Inflammatory macrophage treated with lipopolysaccharide for 1 hour (primary cell): Measurements from ENCODE around the gene PICK1.
A peak's percentile ranks its signal among the peaks of the same experiment; 100 is the strongest.
"Not testable (repeated sequence)": the region's sequence is repeated elsewhere in the genome, so short reads cannot be mapped to it uniquely, and the experiment has no call there.

Experiments
- DNase-seq, 2 donors: peaks; one replicate each; pipeline ENCODE4 v3.0.0-alpha.2; 2020 to 2022

PICK1 gene

DNA sequence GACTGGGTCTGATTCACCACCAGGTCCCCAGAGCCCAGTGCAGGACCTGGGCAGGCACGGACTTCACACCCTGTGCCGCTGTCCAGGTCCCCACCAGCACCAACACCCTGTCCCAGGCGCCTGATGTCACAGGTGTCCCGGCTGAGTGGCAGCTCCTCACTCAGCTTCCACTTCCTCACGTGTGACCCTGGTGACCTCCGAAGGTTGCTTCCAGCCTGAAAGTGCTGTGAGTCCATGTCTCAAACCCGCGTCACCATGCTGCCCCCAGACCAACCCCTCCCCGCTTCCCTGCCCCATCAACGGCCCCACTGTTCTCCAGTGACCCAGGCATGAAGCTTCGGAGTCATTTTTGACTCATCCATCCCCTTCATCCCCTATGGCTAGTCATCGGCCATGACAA, 25.7 kb upstream of the PICK1 start:
- DNase-seq, result no peak

DNA sequence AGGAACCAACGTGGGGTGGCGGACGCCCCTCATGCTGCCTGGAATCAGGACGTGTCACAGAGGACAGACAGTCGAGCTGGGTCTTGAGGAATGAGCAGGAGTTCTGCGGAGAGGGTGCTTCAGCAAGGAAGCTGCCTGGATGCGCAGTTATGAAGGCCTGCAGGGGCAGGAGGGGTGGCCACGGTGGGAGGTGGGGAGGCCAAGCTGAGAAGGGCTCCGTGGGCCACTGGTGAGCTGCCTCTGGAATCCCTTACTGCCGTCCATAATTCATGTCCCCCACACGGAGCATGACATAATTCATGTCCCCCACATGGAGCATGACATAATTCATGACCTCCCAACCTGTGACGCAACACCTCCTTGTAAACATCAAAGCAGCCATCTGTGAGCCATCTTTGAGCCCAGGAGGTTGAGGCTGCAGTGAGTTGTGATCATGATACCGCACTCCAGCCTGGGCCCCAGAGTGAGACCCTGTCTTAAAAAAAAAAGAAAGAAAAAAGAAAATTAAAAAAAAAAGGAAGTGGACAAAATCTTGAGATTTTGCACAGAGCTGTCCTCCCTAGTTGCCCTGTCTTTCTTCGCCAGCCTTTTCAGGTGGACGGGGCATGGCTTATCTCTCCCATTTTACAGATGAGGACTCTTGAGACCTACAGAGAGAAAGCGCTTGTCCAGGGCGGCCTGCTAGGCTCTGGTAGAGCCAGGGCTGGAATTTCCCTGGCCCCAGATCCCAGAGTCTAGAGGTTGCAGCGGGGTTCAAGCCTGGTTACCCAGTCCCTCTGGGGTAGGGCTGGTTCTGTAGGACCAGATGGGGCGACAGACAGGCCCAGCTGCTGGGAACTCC, 24.3 kb upstream of the PICK1 start:
- DNase-seq, result peak; percentile 65 to 70

- no peak for DNase-seq
Measured at GRCh38 chr22:38033522-38034277, 23.5 kb upstream of the PICK1 start.

DNA sequence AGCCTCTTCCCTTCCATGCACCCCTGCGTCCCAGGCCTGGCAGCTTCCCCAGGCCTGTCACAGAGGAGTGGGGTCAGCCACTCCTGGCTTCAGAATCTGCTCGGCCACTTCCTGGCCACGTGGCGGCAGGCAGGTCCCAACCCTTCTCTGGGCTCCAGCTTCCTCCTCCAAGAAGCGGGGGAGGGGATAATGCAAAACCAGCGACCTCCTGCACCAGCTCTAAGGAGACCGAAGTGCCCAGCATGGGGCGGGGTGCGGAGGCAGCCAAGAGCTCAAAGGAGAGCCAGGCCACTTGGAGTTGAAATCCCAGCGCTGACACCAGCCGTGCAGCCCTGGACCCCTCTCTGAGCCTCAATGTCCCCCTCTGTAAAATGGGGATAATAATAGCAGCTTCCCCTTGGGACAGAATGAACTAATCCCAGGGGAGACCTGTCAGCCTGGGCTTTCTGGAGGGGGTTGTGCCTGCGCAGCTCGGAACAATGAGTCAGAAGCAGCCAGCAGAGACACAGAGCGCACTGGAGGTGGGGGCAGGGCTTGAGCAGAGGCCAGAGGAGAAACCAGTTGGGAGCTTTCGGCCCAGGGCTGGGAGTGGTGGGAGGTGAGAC, 22.8 kb upstream of the PICK1 start:
- peak; percentile 46 to 66 for DNase-seq

DNA sequence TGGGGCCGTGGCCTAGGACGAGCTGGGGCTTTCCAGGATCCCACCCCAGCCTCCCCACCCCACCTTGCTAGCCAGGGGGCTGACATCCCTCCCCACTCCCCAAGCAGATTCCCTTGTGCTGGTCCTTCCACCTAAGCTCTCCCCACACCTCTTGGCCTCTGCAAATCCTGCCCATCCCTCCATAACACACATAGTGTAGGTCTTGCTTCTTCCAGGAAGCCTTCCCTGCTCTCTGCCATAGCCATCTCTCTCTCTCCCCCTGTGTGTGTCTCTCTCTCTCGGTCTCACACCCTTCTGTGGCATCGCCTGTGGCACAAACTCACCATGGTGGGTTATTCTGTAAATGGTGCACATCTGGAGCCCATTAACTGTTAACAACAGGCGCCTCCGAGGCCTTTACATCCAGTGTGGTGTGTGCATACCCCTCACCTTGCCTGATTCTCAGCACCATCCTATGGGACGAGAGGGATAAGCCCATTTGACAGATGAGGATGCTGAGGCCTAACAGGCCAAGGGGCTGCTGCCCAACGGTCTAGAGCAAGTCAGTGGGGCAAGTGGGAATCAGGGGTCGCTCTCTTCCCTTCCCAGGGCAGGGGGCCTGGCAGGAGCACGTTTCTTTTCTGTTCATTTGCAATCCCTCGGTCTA, 22.2 kb upstream of the PICK1 start:
- no peak for DNase-seq

DNA sequence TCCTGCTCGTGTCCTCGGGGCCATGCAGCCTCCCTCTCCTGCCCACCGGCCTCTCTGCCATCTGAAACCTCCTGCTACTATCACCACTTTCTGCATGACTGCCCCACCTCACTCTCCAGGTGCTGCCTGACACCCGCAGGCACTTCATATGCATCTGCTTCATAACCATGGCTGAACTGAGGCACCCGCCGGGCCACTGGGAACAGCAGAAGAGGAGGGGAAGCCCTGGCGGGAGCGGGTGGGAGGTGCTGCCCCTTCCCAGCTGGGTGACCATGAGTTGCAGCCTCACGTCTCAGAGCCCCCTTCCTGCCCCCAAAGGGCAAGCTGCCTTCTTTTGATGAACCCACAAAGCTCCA, 21.7 kb upstream of the PICK1 start:
- no peak for DNase-seq

DNA sequence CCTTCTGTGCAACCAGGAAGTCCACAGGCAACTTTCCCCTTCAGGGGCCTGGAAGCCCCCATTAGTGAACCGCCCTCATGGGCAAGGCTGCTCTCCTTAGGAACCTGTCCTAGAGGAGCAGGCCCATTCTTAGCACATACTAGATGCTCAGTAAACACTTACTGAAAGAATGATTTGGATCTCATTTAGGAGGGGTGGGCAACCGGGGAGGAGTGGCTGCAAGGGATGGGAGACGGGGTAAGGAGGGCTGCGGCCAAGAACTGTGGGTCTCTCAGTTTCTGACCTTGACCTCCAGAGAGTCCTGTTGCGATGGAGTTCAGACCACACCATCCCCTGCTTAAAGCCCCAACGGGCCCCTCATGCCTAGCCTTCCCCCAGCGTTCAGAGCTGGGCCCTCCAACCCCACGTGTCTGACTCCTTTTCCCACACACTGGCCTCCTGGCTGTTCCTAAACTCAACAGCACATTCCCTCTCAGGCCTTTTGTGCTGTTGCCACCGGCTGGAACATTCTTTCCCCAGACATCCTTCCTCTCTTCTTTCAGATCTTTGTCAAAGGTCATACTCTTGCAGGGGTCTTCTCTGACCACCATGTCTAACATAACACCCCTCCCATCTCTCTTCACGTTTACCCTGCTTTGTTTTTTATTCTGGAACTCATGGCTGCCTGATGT, 20.7 kb upstream of the PICK1 start:
- no peak for DNase-seq

- DNase-seq, result not testable (repeated sequence)
Measured at GRCh38 chr22:38037367-38038150, 19.6 kb upstream of the PICK1 start.

DNA sequence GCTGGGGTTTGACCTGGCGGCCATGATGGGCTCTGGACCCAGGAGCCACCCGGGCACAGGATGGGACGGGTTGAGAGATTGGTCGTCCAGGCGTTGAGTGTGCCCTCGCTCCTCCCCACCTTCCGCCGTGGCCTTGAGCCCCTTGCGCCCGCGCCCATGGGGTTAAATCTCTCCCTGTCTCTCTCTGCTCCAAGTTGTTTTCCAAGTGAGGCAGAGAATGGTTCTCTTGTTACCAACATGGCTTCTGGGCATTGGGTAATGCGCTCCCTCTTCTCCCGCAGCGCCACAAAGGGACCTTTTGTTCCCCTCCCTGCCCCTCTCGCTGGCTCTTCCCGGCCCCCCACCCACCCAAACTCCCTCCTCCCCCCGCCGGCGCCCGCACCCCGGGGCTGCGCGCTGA, 18.8 kb upstream of the PICK1 start:
- DNase-seq, result no peak

DNA sequence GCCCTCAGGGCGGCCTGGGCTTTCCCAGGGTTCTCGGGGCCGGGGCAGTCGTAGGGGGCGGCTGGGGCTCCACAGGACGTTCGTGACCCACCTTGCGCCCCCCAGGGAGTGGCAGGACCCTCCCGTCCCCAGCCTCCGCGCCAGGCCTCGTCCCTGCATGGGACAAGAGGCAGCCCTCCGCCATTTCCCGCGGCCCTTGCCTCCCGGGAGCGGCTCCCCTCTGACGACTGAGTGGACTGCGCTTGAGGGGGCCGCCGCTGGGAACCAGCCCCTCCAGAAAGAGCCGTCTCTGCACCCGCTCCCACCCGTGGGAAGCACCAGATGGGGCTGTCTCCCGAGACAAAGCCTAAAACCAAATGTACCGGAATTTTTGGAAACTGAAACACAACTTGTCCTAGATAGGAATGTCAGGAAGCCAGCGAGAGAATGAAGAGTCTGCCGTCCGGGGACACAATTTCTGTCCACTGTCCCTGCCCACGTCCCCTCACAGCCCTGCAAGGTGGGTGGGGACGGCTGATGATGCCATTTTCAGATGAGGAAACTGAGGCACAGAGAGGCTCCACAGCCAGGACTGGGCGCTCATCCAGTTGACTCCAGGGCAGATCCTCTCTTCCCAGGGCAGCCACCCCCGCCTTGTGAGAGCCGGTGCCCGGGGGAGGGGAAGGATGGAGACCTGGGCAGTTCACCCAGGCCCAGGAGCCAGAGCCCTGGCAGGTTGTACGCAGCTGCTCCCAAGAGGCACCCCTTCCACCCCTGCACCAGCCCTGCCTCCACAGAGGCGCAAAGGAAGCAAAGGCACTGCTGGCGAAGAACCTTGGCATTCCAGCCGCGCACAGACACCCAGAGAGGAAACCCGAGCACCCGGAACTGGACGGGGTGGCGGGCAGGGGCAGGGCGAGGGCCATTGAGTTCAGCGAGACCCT, 18.1 kb upstream of the PICK1 start:
- no peak for DNase-seq

DNA sequence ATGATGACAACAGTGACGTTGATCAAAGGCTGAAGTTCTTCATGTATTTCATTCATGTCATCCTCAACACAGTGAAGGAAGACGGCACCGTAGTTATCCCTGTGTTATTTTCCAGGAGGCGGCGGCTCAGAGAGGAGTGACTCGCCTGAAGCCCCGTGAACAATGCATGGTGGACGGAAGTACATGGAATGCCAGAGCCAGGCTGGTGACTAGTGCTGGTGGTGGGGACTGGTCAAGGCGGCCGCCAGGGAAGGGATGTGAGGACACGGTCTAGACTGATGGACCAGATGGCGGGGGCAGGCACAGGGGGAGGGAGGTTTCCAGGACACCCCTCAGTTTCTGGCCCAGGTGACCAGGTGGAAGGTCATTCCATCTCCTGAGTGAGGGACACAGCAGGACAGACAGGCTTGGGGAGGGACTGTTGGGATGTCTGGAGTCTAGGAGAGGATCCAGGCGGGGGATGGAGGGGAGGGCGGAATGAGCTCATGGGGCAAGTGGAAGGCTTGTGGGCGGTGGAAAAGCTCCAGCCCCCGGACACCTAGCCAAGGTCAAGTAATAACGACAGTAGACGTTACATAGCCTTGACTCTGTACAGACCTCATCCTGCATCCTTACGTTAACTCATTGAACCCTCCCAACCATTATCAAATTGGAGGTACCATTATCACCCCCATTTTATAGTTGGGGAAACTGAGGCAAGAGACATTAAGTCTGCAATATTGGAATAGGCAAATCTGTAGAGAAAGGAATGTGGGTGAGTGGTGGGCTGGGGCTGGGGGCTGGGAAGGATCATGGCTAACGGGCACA, 16.0 kb upstream of the PICK1 start:
- no peak for DNase-seq

- DNase-seq, result peak in 1 of 2 donors; percentile 8
Measured at GRCh38 chr22:38041760-38042487, 15.3 kb upstream of the PICK1 start.

- DNase-seq, result peak in 1 of 2 donors; percentile 8
Measured at GRCh38 chr22:38042488-38042790, 14.8 kb upstream of the PICK1 start.

DNA sequence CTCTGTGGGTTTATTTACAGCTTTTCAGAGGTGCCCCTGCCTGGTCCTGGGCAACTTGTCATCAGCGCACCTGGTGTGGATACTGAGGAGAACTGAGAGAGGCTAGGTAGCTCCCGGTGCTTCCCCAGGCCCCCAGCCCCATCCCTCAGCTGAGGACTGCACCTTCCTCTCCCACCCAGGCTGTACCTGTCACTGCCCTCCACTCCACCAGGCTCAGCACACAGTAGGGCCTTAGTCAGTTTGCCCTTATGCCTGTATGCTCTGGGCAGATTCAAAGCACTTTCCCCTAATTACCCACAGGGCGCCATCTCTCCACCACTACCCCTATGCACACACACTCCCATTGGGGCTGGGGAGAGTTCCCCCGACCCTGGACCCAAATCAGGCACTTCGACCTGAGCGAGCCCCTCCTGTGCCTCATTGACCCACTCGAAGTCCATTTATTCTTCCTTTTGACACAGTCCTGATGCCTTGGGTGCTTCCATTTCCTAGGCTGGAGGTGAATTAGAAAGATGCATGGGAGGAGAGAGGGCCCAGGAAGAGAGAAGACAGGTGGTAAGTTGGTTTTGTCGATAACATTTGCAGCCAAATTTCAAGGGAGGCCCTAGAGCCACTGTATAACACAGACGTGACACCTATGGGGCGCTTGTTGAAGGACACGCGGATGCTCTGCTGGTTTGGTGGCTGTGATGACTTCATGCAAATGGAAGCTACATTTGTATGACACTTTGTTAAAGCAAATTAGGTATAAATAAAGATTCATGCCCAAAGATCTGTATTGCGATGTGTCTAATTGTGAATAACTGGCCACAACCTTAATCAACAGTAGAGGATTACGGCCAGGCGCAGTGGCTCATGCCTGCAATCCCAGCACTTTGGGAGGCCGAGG, 13.8 kb upstream of the PICK1 start:
- DNase-seq, result no peak

GRCh38 chr22:38046070-38046748, 11.0 kb upstream of the PICK1 start:
- no peak for DNase-seq

DNA sequence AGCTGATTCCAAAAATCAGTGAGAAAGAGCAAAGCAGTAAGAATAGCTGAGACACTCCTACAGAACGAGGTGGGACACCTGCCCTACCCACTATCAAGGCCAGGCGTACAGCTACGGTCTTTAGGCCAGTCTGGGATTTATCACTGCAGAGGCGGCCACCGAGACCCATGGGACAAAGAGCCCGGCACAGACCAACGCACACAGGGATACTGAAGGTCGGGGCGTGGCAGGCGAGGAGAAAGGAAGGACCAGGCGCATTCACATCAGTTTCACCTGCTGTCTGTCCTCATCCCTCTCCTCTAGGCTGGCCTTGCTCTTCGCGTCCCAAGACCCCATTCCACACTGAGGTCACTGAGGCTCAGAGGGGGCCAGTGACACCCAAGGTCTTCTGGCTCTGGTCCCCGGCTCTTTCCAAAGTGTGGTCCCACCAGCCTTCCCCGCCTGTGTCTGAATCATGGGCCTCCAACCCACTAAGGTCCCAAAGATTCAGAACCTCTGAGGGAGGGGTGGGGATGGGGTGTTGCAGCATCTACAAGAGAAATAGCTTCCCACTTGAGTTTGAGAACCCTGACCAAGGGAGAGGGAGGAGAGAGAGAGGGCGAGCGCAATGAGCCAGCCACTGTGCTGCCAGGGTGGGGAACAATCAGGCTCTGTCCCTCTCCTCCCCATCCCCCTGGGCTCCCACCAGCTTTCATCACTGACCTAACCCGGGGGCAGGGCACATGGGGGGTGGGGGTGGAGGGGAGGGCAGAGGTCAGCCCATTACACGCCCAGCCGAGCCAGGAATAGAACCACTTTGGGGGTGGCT, 7.2 kb upstream of the PICK1 start:
- no peak for DNase-seq

DNA sequence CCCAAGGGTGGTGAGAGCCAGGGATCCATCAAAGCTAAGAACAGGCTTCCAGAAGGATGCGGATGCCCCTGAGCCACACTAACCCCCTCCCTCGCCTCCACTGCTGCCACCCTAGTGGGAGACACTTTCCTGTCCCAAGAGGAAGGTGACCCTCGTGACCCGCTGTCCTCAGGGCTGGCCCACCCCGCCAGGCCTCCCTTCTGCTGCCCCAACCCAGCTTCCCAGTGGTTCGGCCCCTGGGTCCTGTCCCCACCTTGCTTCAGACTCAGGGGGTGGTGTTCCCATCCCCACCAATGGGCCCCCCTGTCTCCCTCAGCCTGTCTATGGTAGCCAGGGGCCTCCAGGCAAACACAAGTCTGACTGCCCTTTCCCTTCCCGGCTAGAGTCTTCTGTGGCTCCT, 6.5 kb upstream of the PICK1 start:
- no peak for DNase-seq
